CD14-positive monocyte (primary cell): ENCODE measurements around the gene ABCB1. TPM values are rescaled to one million over a fixed set of nuclear protein-coding genes. Genes with fewer than 3 reads are reported as not detected.

Source experiments
- DNase-seq, 3 donors: peaks; one replicate each; pipeline ENCODE4 v3.0.0-alpha.2; 2011 to 2022
- H2AFZ ChIP-seq: 2 replicates; pipeline ENCODE4 v1.6.0; 2012; ENCODE audit warnings: mild to moderate bottlenecking, low read depth, low read length, inconsistent platforms; ENCODE audit not compliant: insufficient read depth, poor library complexity, severe bottlenecking
- H3K27ac ChIP-seq, 2 donors: 1 replicate in 1 of 2; 2 replicates in 1 of 2; pipeline ENCODE4 v1.5.1; 2012 to 2013; ENCODE audit warnings: low read length in 2 of 2, control low read depth in 1 of 2, inconsistent platforms in 1 of 2, low read depth in 1 of 2, mild to moderate bottlenecking in 1 of 2
- H3K27me3 ChIP-seq, 2 donors: one replicate each; pipeline versions ENCODE4 v1.6.0 to v1.6.1; 2011 to 2013; ENCODE audit warnings: low read length in 2 of 2; ENCODE audit not compliant: control insufficient read depth in 2 of 2, insufficient read depth in 2 of 2
- H3K36me3 ChIP-seq, 2 donors: replicated peaks in 1 of 2; 1 replicate in 1 of 2; 2 replicates in 1 of 2; pipeline versions ENCODE4 v1.5.1 to v1.6.1; 2012 to 2013; ENCODE audit warnings: low read length in 2 of 2, control low read depth in 1 of 2, inconsistent platforms in 1 of 2, mild to moderate bottlenecking in 1 of 2; ENCODE audit not compliant: insufficient read depth in 2 of 2, control insufficient read depth in 1 of 2
- H3K4me1 ChIP-seq, 2 donors: 1 replicate in 1 of 2; 2 replicates in 1 of 2; pipeline versions ENCODE4 v1.5.1 to v1.6.1; 2012 to 2013; ENCODE audit warnings: low read length in 2 of 2, control low read depth in 1 of 2, inconsistent platforms in 1 of 2, mild to moderate bottlenecking in 1 of 2, moderate library complexity in 1 of 2; ENCODE audit not compliant: insufficient read depth in 2 of 2, control insufficient read depth in 1 of 2
- H3K4me2 ChIP-seq: replicated peaks from 2 replicates; pipeline ENCODE3; 2012; ENCODE audit warnings: low read length, moderate library complexity, mild to moderate bottlenecking; ENCODE audit not compliant: poor library complexity, severe bottlenecking; ENCODE audit errors: extremely low read depth
- H3K4me3 ChIP-seq, 3 experiments: fragments of 200-600 bp in 1 of 3; sonication (generic) in 1 of 3; replicated peaks in 1 of 3; 1 replicate in 2 of 3; 2 replicates in 1 of 3; pipeline ENCODE4 v1.5.1; 2011 to 2013; ENCODE audit warnings: low read length in 3 of 3, mild to moderate bottlenecking in 3 of 3, control low read depth in 2 of 3, low read depth in 2 of 3, inconsistent platforms in 1 of 3, moderate library complexity in 1 of 3
- H3K79me2 ChIP-seq: 2 replicates; pipeline ENCODE4 v1.6.0; 2012; ENCODE audit warnings: mild to moderate bottlenecking, control low read depth, inconsistent platforms, low read length, moderate library complexity; ENCODE audit not compliant: insufficient read depth
- H3K9ac ChIP-seq: 2 replicates; pipeline ENCODE4 v1.6.0; 2017; ENCODE audit warnings: low read length, mild to moderate bottlenecking; ENCODE audit not compliant: insufficient read depth, poor library complexity, severe bottlenecking
- H3K9me3 ChIP-seq, 2 donors: replicated peaks in 1 of 2; 1 replicate in 1 of 2; 2 replicates in 1 of 2; pipeline versions ENCODE4 v1.5.1 to v1.6.1; 2012 to 2013; ENCODE audit warnings: low read length in 2 of 2, control low read depth in 1 of 2; ENCODE audit not compliant: control insufficient read depth in 1 of 2, insufficient read depth in 1 of 2
- H4K20me1 ChIP-seq: 2 replicates; pipeline ENCODE4 v1.6.0; 2012; ENCODE audit warnings: mild to moderate bottlenecking, low read length, control low read depth, moderate library complexity; ENCODE audit not compliant: insufficient read depth
- H3K27ac Mint-ChIP-seq, 7 donors: one replicate each; pipeline ENCODE4 v1.8.0; 2020; ENCODE audit warnings: mild to moderate bottlenecking in 7 of 7, mixed read lengths in 7 of 7, moderate library complexity in 6 of 7, inconsistent platforms in 2 of 7
- H3K27me3 Mint-ChIP-seq, 3 donors: one replicate each; pipeline ENCODE4 v1.8.0; 2021 to 2022; ENCODE audit warnings: low read depth in 3 of 3, mild to moderate bottlenecking in 3 of 3, mixed read lengths in 3 of 3, moderate library complexity in 3 of 3, inconsistent platforms in 1 of 3
- H3K36me3 Mint-ChIP-seq, 2 donors: one replicate each; pipeline ENCODE4 v1.8.0; 2020; ENCODE audit warnings: mixed read lengths in 2 of 2, inconsistent platforms in 1 of 2, mild to moderate bottlenecking in 1 of 2
- H3K4me1 Mint-ChIP-seq: one replicate; pipeline ENCODE4 v1.8.0; 2020; ENCODE audit warnings: mild to moderate bottlenecking, mixed read lengths
- H3K4me3 Mint-ChIP-seq, 2 donors: one replicate each; pipeline ENCODE4 v1.8.0; 2020; ENCODE audit warnings: mild to moderate bottlenecking in 2 of 2, mixed read lengths in 2 of 2, moderate library complexity in 1 of 2
- H3K9me3 Mint-ChIP-seq, 7 donors: one replicate each; pipeline ENCODE4 v1.8.0; 2020 to 2022; ENCODE audit warnings: mixed read lengths in 7 of 7, mild to moderate bottlenecking in 6 of 7, moderate library complexity in 6 of 7, inconsistent platforms in 2 of 7
- CTCF ChIP-seq: fragments of 200-600 bp; IDR thresholded peaks from one replicate; pipeline ENCODE4 v1.8.0; 2022; ENCODE audit warnings: antibody characterized with exemption, mild to moderate bottlenecking
- WGBS: methylation state at CpG from one replicate; pipeline ENCODE4 v1.1.5; 2013; ENCODE audit warnings: missing lambda C conversion rate; ENCODE audit not compliant: insufficient coverage; 5-methylcytosine and 5-hydroxymethylcytosine counted together
- intact Hi-C, 2 donors: fragments of 100-400 bp; cut with micrococcal nuclease; formaldehyde crosslinking; loops; one replicate each; pipeline versions ENCODE4 v1.15.0 to v1.15.1; 2023
- polyA plus RNA-seq, 3 donors: library from polyadenylated mRNA; depleted of rRNA in 1 of 3; unstranded in 2 of 3; stranded (reverse) in 1 of 3; fragments of 300-500 nt in 2 of 3; fragments of >200 nt in 1 of 3; fragmentation: Illumina TruSeq in 2 of 3; gene quantifications; 1 replicate in 2 of 3; 2 replicates in 1 of 3; pipeline ENCODE4 v1.2.3, GENCODE V29; 2012 to 2021

Gene ABCB1
- polyA plus RNA-seq, 3 donors = 0.24 TPM; not detected in 2

- TF ChIP-seq CTCF = no peak
- Histone ChIP-seq H3K4me1 (no peaks in the 10 kb centered on the region), H3K79me2 (no peaks in the 10 kb centered on the region), H3K27me3 (no peaks in the 10 kb centered on the region), H3K9ac (no peak overlapping the region), H3K4me2 (no peak overlapping the region), H3K27ac (no peak overlapping the region), H2AFZ (no peak overlapping the region), H3K4me3 (no peak overlapping the region), H4K20me1 (no peaks in the 10 kb centered on the region), H3K36me3 (no peaks in the 10 kb centered on the region), H3K9me3 (no peaks in the 10 kb centered on the region)
- Mint-ChIP-seq H3K36me3 (no peaks in the 10 kb centered on the region), H3K27me3 (no peaks in the 10 kb centered on the region), H3K4me3 (no peak overlapping the region), H3K27ac (no peak overlapping the region), H3K9me3 (no peaks in the 10 kb centered on the region), H3K4me1 (peaks cover 4% of the 10 kb centered on the region)
- intact Hi-C loops = loop anchor here in 1 of 2 donors (10.0 kb wide), 1 partner anchor 252 kb away; no protein-coding TSS in a partner anchor
- 89% methylated on average over 1 of the region's 6 CpGs for WGBS
- DNase-seq = no peak
Observed at GRCh38 chr7:87566311-87566900, 34.3 kb downstream of the ABCB1 start.

- Histone ChIP-seq H3K9ac (no peak overlapping the region), H3K4me2 (no peak overlapping the region), H3K9me3 (no peaks in the 10 kb centered on the region), H3K4me3 (no peak overlapping the region), H4K20me1 (no peaks in the 10 kb centered on the region), H3K4me1 (no peaks in the 10 kb centered on the region), H3K27me3 (no peaks in the 10 kb centered on the region), H3K79me2 (no peaks in the 10 kb centered on the region), H2AFZ (no peak overlapping the region), H3K27ac (no peak overlapping the region), H3K36me3 (no peaks in the 10 kb centered on the region)
- Mint-ChIP-seq H3K4me3 (no peak overlapping the region), H3K4me1 (peaks cover 4% of the 10 kb centered on the region), H3K27me3 (no peaks in the 10 kb centered on the region), H3K27ac (no peak overlapping the region), H3K9me3 (no peaks in the 10 kb centered on the region), H3K36me3 (no peaks in the 10 kb centered on the region)
- intact Hi-C loops = loop anchor here in 1 of 2 donors (10.0 kb wide), 1 partner anchor 251 kb away; no protein-coding TSS in a partner anchor
- 85% methylated on average over 2 of the region's 3 CpGs for WGBS
- no peak for TF ChIP-seq CTCF
- DNase-seq = no peak
Observed at GRCh38 chr7:87565877-87566276, 34.8 kb downstream of the ABCB1 start.
